ENCODE results near the gene KIF26A. TPM values are rescaled to one million over a fixed set of nuclear protein-coding genes. Genes with fewer than 3 reads are reported as not detected.

Gene KIF26A
- total RNA-seq, 1 donor from 2014 or later: 4.4 TPM

DNA sequence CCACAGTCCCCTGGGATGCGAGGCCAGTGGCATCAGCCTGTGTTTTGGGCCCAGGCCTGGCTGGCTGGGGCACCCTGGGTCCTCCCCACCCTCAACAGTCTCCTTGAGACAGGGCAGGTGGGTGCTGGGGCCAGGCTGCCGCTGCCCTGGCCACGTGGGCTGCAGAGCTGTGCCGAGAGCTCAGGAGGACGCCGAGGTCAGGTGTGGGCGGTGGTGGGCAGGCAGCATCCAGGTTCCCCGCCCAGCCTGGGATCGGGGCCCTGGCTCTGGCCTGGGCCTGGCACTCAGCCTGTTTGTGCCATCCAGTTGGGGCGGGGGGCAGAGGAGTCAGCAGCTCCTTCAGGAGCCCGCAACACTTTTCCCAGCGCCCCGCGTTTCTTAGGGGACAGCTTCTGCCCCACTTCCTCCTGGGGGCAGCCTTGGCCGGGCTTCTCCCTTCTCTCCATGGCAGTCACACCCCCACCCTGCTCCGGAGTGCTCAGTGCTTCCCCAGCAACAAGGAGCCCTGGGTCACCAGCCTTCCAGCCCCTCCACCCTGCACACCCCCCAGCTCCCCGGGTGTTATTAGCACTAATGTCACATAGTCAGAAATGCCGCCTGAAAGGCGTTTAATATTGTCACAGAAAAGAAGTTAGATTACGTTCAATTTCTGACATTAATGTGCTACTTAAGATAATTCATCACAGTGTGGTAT lies 30.8 kb downstream of the KIF26A start:
- Histone ChIP-seq H3K27me3 (ENCODE audit: low read depth) (no peaks in the 10 kb centered on the region), H3K27ac (no peak overlapping the region), H3K36me3 (no peaks in the 10 kb centered on the region), H3K4me1 (peaks cover 8% of the 10 kb centered on the region), H3K4me3 (no peak overlapping the region), H3K9me3 (no peaks in the 10 kb centered on the region)
- no peak for ATAC-seq
- DNase-seq: no peak
- intact Hi-C loops (cut with DNase I): no loop called here
- TF ChIP-seq, protein P1, sequence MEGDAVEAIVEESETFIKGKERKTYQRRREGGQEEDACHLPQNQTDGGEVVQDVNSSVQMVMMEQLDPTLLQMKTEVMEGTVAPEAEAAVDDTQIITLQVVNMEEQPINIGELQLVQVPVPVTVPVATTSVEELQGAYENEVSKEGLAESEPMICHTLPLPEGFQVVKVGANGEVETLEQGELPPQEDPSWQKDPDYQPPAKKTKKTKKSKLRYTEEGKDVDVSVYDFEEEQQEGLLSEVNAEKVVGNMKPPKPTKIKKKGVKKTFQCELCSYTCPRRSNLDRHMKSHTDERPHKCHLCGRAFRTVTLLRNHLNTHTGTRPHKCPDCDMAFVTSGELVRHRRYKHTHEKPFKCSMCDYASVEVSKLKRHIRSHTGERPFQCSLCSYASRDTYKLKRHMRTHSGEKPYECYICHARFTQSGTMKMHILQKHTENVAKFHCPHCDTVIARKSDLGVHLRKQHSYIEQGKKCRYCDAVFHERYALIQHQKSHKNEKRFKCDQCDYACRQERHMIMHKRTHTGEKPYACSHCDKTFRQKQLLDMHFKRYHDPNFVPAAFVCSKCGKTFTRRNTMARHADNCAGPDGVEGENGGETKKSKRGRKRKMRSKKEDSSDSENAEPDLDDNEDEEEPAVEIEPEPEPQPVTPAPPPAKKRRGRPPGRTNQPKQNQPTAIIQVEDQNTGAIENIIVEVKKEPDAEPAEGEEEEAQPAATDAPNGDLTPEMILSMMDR (IDR thresholded peaks at IDR 0.05): no peak

DNA sequence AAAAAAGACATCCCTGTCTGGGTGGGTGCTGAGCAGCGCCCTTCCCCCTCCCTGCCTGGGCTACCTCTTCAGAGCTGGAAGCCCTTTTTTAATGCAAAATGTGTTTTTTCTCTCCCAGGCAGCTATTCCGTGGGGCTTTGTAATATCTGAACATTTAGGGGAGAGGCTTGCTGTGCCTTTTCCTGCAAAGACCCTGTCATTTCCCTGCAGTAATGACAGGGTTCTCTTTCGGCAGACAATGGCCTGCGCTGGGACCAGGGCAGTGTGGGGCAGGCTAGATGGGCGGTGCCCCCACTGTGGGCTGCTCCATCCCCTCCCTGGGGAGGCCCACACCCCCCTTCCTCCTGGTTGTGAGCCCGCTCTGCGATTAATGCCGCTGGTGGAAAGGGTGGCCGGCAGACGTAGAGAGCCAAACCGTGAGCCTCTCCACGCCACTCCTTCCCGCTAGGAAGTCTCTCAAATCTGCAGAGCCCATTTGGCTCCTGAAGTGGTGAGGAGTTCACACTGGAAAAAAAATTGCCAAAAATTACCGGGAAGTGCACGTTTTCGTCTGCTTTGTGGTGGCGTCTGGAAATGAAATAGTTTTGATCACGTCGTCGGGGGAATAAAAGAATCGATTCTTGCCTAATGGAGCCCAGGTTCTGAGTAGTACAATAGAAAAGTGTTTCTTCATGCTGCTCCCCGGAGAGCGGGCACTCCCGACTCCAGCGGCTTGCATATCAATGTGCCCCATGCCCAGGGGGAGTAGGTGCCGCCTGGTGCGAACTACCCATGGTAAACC lies 31.5 kb downstream of the KIF26A start:
- TF ChIP-seq, protein P1 (IDR thresholded peaks at IDR 0.05): no peak
- ATAC-seq: no peak

DNA sequence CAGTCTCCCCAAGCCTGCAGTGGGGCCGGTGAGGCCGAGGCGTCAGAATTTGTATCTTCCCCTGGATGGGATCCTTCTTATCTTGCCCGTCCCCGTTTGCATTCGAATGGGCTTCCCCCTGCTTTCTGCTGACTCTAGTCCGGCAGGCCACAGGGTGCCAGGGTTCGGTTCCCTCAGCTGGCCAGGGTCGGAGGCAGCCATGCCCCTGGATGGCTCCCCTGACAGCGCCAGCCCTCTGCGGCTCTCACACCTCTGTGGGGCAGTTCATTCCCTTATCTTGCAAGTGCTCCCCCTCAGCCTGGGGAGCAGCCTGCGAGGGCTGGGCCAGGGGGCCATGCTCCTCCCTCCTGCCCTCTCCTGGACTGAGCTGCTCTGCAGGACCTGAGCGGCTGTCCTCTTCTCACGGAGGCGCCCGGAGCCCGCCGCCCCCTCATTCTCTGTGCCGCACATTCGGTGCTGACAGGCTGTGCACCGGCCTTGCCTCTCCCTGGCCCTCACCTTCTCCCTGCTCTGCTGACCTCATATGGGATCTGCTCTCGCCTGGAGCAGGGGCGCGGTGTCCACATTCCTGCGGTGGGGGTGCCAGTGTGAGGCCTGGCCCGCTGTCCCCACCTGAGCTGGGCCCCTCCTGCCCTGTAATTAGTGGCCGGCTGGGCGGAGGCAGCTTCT lies 32.8 kb downstream of the KIF26A start:
- no peak overlapping the region for H3K27ac ChIP-seq
- ATAC-seq (peak; percentile 79 to 80), DNase-seq (peak; percentile 62)
- no peaks in the 10 kb centered on the region for H3K36me3 ChIP-seq
- intact Hi-C loops (cut with DNase I): no loop called here
- no peaks in the 10 kb centered on the region for H3K9me3 ChIP-seq
- H3K4me1 ChIP-seq: peaks cover 8% of the 10 kb centered on the region
- no peaks in the 10 kb centered on the region for H3K27me3 ChIP-seq (ENCODE audit: low read depth)
- TF ChIP-seq, protein P1 (IDR thresholded peaks at IDR 0.05): no peak
- H3K4me3 ChIP-seq: peak overlapping the region; percentile 21

More for the DNA sequence above, 31.5 kb downstream of the KIF26A start:
- Histone ChIP-seq H3K27ac (no peak overlapping the region), H3K4me1 (peaks cover 8% of the 10 kb centered on the region), H3K36me3 (no peaks in the 10 kb centered on the region), H3K9me3 (no peaks in the 10 kb centered on the region), H3K4me3 (no peak overlapping the region), H3K27me3 (ENCODE audit: low read depth) (no peaks in the 10 kb centered on the region)
- no peak for DNase-seq
- intact Hi-C loops (cut with DNase I): no loop called here

DNA sequence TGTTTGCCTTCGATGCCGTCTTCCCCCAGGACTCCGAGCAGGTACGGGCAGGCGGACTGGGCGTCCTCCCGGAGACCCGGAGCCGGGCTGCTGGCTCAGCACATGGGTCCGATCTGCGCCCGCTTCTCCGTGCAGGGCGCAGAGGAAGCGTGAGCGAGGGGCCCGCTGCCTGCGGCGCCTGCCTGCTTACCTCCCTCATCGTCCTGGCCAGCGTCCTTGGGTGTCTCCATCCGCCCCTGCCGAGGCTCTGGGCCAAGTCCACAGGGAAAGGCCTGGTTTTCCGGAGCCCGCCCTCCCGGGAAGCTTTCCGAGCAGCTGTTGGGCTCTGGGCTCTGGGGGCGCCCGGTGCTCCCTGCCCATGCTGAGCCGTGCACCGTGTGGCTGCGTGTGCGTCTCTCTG lies 33.5 kb downstream of the KIF26A start:
- Histone ChIP-seq H3K4me3 (peak overlapping the region; percentile 21), H3K27ac (no peak overlapping the region), H3K27me3 (ENCODE audit: low read depth) (no peaks in the 10 kb centered on the region), H3K36me3 (no peaks in the 10 kb centered on the region), H3K9me3 (no peaks in the 10 kb centered on the region), H3K4me1 (peaks cover 8% of the 10 kb centered on the region)
- ATAC-seq (peak in 1 of 2 donors; percentile 27), DNase-seq (no peak)
- TF ChIP-seq, protein P1 (IDR thresholded peaks at IDR 0.05): no peak
- intact Hi-C loops (cut with DNase I): no loop called here

DNA sequence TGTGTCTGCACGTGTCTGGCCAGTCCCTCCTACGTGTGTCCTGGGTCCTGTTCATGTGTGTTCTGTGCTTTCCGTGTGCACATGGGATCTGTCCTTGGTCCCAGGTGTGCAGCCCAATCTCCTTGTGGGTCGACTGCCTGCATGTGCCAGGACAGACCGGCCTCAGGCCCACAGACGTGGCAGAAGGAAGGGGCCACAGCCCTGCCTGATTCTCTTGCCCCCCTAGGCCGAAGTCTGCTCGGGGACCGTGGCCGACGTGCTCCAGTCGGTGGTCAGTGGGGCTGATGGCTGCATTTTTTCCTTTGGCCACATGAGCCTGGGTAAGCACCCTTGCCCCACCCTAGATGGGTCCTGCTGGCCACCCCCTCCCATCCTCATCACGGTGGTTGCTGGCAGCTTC lies 34.0 kb downstream of the KIF26A start:
- no peak for DNase-seq
- ATAC-seq: no peak
- Histone ChIP-seq H3K4me1 (peaks cover 8% of the 10 kb centered on the region), H3K9me3 (no peaks in the 10 kb centered on the region), H3K27me3 (ENCODE audit: low read depth) (no peaks in the 10 kb centered on the region), H3K4me3 (no peak overlapping the region), H3K36me3 (no peaks in the 10 kb centered on the region), H3K27ac (no peak overlapping the region)
- TF ChIP-seq, protein P1 (IDR thresholded peaks at IDR 0.05): no peak
- intact Hi-C loops (cut with DNase I): no loop called here

Measured in lower lobe of right lung (tissue), 2 donors.